ENCODE measurements around the gene SGIP1. TPM values are rescaled to one million over a fixed set of nuclear protein-coding genes. Genes with fewer than 3 reads are reported as not detected.

The SGIP1 gene
- total and polyA plus RNA-seq, 2 of the 4 experiments (the other 2 are of a cell fraction), result 27.1 to 42.7 TPM

DNA sequence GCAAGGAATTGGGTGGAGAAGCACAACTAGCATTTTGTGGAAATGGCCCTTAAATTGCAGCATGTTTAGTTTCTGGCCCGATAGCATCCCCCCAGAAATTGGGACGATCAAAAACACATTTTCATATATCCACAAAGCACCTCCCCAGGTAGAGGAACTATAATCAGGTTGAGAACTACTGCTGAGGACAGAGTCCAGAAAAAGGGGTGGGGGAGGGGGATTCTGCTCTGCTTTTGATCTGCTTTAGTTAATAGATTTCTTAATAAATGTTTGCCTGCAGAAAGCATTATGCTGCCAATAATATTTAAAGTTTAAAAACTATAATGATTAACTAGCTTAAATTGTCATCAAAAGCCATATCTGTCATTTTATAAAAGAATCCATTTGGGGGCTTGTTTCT lies 203.9 kb downstream of the SGIP1 start:
- Histone ChIP-seq H2BK120ac (ENCODE audit: low read depth, low read length) (no peak overlapping the region), H3K18ac (ENCODE audit: low read depth, low read length) (no peak overlapping the region), H2AK5ac (ENCODE audit: low read depth, low read length) (no peak overlapping the region), H2AFZ (replicated peaks; ENCODE audit: low read length, poor library complexity) (no peak overlapping the region), H2BK15ac (ENCODE audit: low read depth, low read length) (no peak overlapping the region), H3K4me2 (ENCODE audit: low read depth, low read length) (no peak overlapping the region), H3K4me1 (ENCODE audit: control insufficient read depth, insufficient read depth, low read length) (no peaks in the 10 kb centered on the region), H2AK9ac (replicated peaks; ENCODE audit: low read depth, low read length, poor library complexity) (no peak overlapping the region), H3K79me1 (ENCODE audit: low read depth in 1 of 2, low read length in 2 of 2) (peaks cover 0 to 4% of the 10 kb centered on the region in 2 experiments; a peak in 1 of 4 replicates), H2BK20ac (ENCODE audit: low read depth, low read length) (no peak overlapping the region), H4K20me1 (ENCODE audit: insufficient read depth, low read length) (no peaks in the 10 kb centered on the region), H3K27me3 (ENCODE audit: control insufficient read depth, insufficient read depth, low read length) (no peaks in the 10 kb centered on the region), H3K4me3 (ENCODE audit: insufficient read depth, low read depth, low read length) (no peak overlapping the region), H3K4ac (ENCODE audit: low read depth, low read length) (no peak overlapping the region), H3K23ac (ENCODE audit: low read depth, low read length) (no peak overlapping the region), H4K8ac (ENCODE audit: low read depth in 2 of 2, low read length in 2 of 2) (no peak overlapping the region), H3K36me3 (ENCODE audit: control insufficient read depth, insufficient read depth, low read length) (peaks cover 32% of the 10 kb centered on the region), H3K56ac (ENCODE audit: extremely low read depth, insufficient read depth, low read length) (no peak overlapping the region), H4K91ac (ENCODE audit: insufficient read depth, low read depth, low read length) (no peak overlapping the region), H3K27ac (ENCODE audit: insufficient read depth, low read length) (no peak overlapping the region), H3K9ac (ENCODE audit: low read depth, low read length) (no peak overlapping the region), H2BK5ac (ENCODE audit: low read depth, low read length, poor library complexity, severe bottlenecking) (no peak overlapping the region), H3K14ac (replicated peaks; ENCODE audit: low read depth, low read length) (no peak overlapping the region), H4K5ac (ENCODE audit: low read depth, low read length) (no peak overlapping the region), H3K9me1 (ENCODE audit: insufficient read depth, low read length) (0 out of 2 replicates have a peak, but pooled peaks cover 5% of the 10 kb centered on the region), H3K9me3 (ENCODE audit: control insufficient read depth, insufficient read depth, low read length) (no peaks in the 10 kb centered on the region)
- ATAC-seq (ENCODE audit: low read depth) (no peak), DNase-seq (no peak)
- in situ Hi-C loops (cut with MboI; ENCODE audit: low sequenced_read_pairs), result loop anchor here (25.0 kb wide), 1 partner anchor 476 kb away; no protein-coding TSS in a partner anchor
- intact Hi-C loops (cut with micrococcal nuclease), result no loop called here
- TF ChIP-seq, protein P1, sequence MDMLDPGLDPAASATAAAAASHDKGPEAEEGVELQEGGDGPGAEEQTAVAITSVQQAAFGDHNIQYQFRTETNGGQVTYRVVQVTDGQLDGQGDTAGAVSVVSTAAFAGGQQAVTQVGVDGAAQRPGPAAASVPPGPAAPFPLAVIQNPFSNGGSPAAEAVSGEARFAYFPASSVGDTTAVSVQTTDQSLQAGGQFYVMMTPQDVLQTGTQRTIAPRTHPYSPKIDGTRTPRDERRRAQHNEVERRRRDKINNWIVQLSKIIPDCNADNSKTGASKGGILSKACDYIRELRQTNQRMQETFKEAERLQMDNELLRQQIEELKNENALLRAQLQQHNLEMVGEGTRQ (IDR thresholded peaks at IDR 0.05; ENCODE audit: low read depth, low read length), result no peak
- TF ChIP-seq SMC3 (IDR thresholded peaks at IDR 0.05; ENCODE audit: low read depth, low read length), result no peak
- no peak for TF ChIP-seq MAFK (IDR thresholded peaks at IDR 0.05; ENCODE audit: low read depth, low read length)
- TF ChIP-seq, protein P2, sequence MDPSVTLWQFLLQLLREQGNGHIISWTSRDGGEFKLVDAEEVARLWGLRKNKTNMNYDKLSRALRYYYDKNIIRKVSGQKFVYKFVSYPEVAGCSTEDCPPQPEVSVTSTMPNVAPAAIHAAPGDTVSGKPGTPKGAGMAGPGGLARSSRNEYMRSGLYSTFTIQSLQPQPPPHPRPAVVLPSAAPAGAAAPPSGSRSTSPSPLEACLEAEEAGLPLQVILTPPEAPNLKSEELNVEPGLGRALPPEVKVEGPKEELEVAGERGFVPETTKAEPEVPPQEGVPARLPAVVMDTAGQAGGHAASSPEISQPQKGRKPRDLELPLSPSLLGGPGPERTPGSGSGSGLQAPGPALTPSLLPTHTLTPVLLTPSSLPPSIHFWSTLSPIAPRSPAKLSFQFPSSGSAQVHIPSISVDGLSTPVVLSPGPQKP (IDR thresholded peaks at IDR 0.05; ENCODE audit: borderline replicate concordance, low read depth, low read length), result no peak
- TF ChIP-seq POLR2A (IDR thresholded peaks at IDR 0.05; ENCODE audit: low read depth, low read length), result no peak
- no peak for TF ChIP-seq RAD21 (IDR thresholded peaks at IDR 0.05; ENCODE audit: low read length)
- TF ChIP-seq BHLHE40 (IDR thresholded peaks at IDR 0.05; ENCODE audit: low read depth, low read length), result no peak
- no peak for TF ChIP-seq MAZ (IDR thresholded peaks at IDR 0.05; ENCODE audit: borderline replicate concordance, low read depth, low read length)
- TF ChIP-seq RCOR1 (IDR thresholded peaks at IDR 0.05; ENCODE audit: insufficient replicate concordance, low read length), result no peak
- no peak for TF ChIP-seq FOS (IDR thresholded peaks at IDR 0.05; ENCODE audit: low read depth, low read length)
- no peak for TF ChIP-seq RFX5 (IDR thresholded peaks at IDR 0.05; ENCODE audit: low read depth, low read length)
- TF ChIP-seq NFE2L2 (IDR thresholded peaks at IDR 0.05; ENCODE audit: low read depth, low read length), result no peak
- TF ChIP-seq, protein P3, sequence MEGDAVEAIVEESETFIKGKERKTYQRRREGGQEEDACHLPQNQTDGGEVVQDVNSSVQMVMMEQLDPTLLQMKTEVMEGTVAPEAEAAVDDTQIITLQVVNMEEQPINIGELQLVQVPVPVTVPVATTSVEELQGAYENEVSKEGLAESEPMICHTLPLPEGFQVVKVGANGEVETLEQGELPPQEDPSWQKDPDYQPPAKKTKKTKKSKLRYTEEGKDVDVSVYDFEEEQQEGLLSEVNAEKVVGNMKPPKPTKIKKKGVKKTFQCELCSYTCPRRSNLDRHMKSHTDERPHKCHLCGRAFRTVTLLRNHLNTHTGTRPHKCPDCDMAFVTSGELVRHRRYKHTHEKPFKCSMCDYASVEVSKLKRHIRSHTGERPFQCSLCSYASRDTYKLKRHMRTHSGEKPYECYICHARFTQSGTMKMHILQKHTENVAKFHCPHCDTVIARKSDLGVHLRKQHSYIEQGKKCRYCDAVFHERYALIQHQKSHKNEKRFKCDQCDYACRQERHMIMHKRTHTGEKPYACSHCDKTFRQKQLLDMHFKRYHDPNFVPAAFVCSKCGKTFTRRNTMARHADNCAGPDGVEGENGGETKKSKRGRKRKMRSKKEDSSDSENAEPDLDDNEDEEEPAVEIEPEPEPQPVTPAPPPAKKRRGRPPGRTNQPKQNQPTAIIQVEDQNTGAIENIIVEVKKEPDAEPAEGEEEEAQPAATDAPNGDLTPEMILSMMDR (conservative IDR thresholded peaks at IDR 0.05; ENCODE audit: low read depth, low read length), result no peak
- TF ChIP-seq CHD1 (IDR thresholded peaks at IDR 0.05; ENCODE audit: low read depth, low read length), result no peak
- TF ChIP-seq MXI1 (IDR thresholded peaks at IDR 0.05; ENCODE audit: borderline replicate concordance, low read depth, low read length), result no peak
- TF ChIP-seq CEBPB (IDR thresholded peaks at IDR 0.05; ENCODE audit: low read depth, low read length), result no peak
- dilution Hi-C loops (cut with HindIII; ENCODE audit: low sequenced_read_pairs, unreplicated experiment), result no loop called here
- ChIA-PET POLR2A (ENCODE audit: unreplicated experiment) (no interaction called here), CTCF (no interaction called here)
- no CpG with 5 or more reads among the region's 2 CpGs for WGBS, 2 experiments (ENCODE audit: extremely low coverage in 2 of 2, insufficient read length in 1 of 2)
- no TSS peak for BruUV-seq (replicated peaks)

Measured in IMR-90 (cell line).